ENCODE results near the gene ITPKC.
A peak's percentile ranks its signal among the peaks of the same experiment; 100 is the strongest.
"Not testable (repeated sequence)": the region's sequence is repeated elsewhere in the genome, so short reads cannot be mapped to it uniquely, and the experiment has no call there.

The ITPKC gene

GRCh38 chr19:40768869-40769268, 52.0 kb downstream of the ITPKC start:
- no peak overlapping the region for H3K4me3 ChIP-seq (ENCODE audit: low read depth, low read length)
- no peak for TF ChIP-seq CTCF (IDR thresholded peaks at IDR 0.05; ENCODE audit: low read depth, low read length)

GRCh38 chr19:40771101-40771862, 54.4 kb downstream of the ITPKC start:
- not testable (repeated sequence) for H3K4me3 ChIP-seq (ENCODE audit: low read depth, low read length)

- no peak for TF ChIP-seq CTCF (IDR thresholded peaks at IDR 0.05; ENCODE audit: low read depth, low read length)
- no peak within 1 kb of the TSS for H3K4me3 ChIP-seq (ENCODE audit: low read depth, low read length)
These were observed 58.2 kb downstream of the ITPKC start, which contains the start of gene MIA for GRCh38 chr19:40774916-40775631. TSS of gene MIA (plus strand) at chr19:40775521. CDS start at chr19:40775543, 22 bp downstream.

- H3K4me3 ChIP-seq (ENCODE audit: low read depth, low read length), result no peak overlapping the region
- TF ChIP-seq CTCF (IDR thresholded peaks at IDR 0.05; ENCODE audit: low read depth, low read length), result no peak
These were observed 58.7 kb downstream of the ITPKC start for GRCh38 chr19:40775632-40776022.

- no peak for TF ChIP-seq CTCF (IDR thresholded peaks at IDR 0.05; ENCODE audit: low read depth, low read length)
- H3K4me3 ChIP-seq (ENCODE audit: low read depth, low read length), result no peak overlapping the region
These were observed 59.5 kb downstream of the ITPKC start for GRCh38 chr19:40776364-40776763.

GRCh38 chr19:40776932-40777644, 60.2 kb downstream of the ITPKC start:
- TF ChIP-seq CTCF (IDR thresholded peaks at IDR 0.05; ENCODE audit: low read depth, low read length), result no peak
- peak overlapping the region; percentile 76 for H3K4me3 ChIP-seq (ENCODE audit: low read depth, low read length)

GRCh38 chr19:40777645-40777936, 60.7 kb downstream of the ITPKC start:
- peak overlapping the region; percentile 76 for H3K4me3 ChIP-seq (ENCODE audit: low read depth, low read length)
- no peak for TF ChIP-seq CTCF (IDR thresholded peaks at IDR 0.05; ENCODE audit: low read depth, low read length)
